ENCODE data around the gene MGAT5.

The MGAT5 gene

GRCh38 chr2:134253804-134254203 lies at the start of gene MGAT5:
MGAT5 (plus strand) TSS chr2:134254072; CDS start chr2:134254404, 332 bp downstream.
- DNase-seq = no peak

- peak in 1 of 6 experiments; percentile 2 for DNase-seq
Observed at GRCh38 chr2:134205087-134205486, 48.8 kb upstream of the MGAT5 start.

- no peak for DNase-seq
Observed at GRCh38 chr2:134206031-134206430, 47.8 kb upstream of the MGAT5 start.

GRCh38 chr2:134206573-134206972 lies 47.3 kb upstream of the MGAT5 start:
- DNase-seq = no peak

- DNase-seq = peak; percentile 25 to 48 (median 39)
Observed at GRCh38 chr2:134207589-134208209, 46.2 kb upstream of the MGAT5 start.

- no peak for DNase-seq
Observed at GRCh38 chr2:134208825-134209224, 45.0 kb upstream of the MGAT5 start.

GRCh38 chr2:134212746-134213145 lies 41.1 kb upstream of the MGAT5 start:
- DNase-seq = no peak

- no peak for DNase-seq
Observed at GRCh38 chr2:134216152-134216829, 37.6 kb upstream of the MGAT5 start.

GRCh38 chr2:134217351-134217750 lies 36.5 kb upstream of the MGAT5 start:
- peak in 3 of 6 experiments; percentile 4 to 16 (median 9) for DNase-seq

GRCh38 chr2:134217924-134218323 lies 35.9 kb upstream of the MGAT5 start:
- no peak for DNase-seq

GRCh38 chr2:134218414-134218813 lies 35.5 kb upstream of the MGAT5 start:
- no peak for DNase-seq

GRCh38 chr2:134218930-134219658 lies 34.8 kb upstream of the MGAT5 start:
- DNase-seq = peak in 5 of 6 experiments; percentile 3 to 39 (median 16)

GRCh38 chr2:134220344-134220974 lies 33.4 kb upstream of the MGAT5 start:
- DNase-seq = no peak

GRCh38 chr2:134224005-134224404 lies 29.9 kb upstream of the MGAT5 start:
- DNase-seq = no peak

GRCh38 chr2:134225173-134225572 lies 28.7 kb upstream of the MGAT5 start:
- no peak for DNase-seq

GRCh38 chr2:134225841-134226240 lies 28.0 kb upstream of the MGAT5 start:
- no peak for DNase-seq

- no peak for DNase-seq
Observed at GRCh38 chr2:134226601-134227000, 27.3 kb upstream of the MGAT5 start.

GRCh38 chr2:134227666-134228065 lies 26.2 kb upstream of the MGAT5 start:
- DNase-seq = no peak

GRCh38 chr2:134228493-134228903 lies 25.4 kb upstream of the MGAT5 start:
- no peak for DNase-seq

- DNase-seq = no peak
Observed at GRCh38 chr2:134229540-134229939, 24.3 kb upstream of the MGAT5 start.

- DNase-seq = no peak
Observed at GRCh38 chr2:134230885-134231284, 23.0 kb upstream of the MGAT5 start.

GRCh38 chr2:134231301-134231964 lies 22.4 kb upstream of the MGAT5 start:
- DNase-seq = peak in 1 of 6 experiments; percentile 3

GRCh38 chr2:134231965-134232340 lies 21.9 kb upstream of the MGAT5 start:
- DNase-seq = no peak
